GDM1 (cell line): ENCODE results near the gene FAM237B.

Experiments used
- DNase-seq: peaks from one replicate; lab custom pipeline; 2025; lab: John Stamatoyannopoulos, UW

FAM237B gene

DNA sequence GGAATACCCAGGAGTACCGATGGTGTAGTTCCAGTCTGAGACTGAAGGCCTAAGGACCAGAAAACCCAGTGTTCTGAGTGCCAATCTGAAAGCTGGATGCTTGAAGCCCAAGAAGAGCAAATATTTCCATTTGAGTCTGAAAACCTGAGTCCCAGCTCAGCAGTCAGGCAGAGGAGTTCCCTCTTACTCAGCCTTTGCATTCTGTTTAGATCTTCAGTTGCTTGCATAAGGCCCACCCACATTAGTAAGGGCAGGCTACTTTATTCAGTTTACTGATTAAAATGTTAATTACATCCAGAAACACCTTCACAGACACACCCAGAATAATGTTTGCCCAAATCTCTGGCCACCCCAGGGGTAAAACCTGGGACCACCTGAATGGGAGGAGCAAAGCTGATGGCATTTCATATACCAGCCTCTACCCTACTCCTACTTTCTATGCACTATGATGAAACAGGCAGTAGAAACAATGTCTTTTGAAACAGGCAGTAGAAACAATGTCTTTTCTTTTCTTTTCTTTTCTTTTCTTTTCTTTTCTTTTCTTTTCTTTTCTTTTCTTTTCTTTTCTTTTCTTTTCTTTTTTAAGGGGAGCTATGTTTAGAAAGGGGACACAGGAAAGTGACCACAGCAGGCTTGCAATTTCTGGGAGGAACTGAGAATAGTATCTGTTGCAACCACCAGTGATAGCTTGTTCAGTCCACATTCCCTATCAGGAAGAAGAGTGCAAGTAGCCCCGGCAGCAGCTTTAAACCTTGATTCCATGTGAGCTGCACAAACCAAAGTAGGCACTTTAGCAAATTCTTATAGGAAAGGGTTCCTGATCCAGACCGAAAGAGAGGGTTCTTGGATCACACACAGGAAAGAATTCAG lies 30.6 kb downstream of the FAM237B start:
- no peak for DNase-seq

DNA sequence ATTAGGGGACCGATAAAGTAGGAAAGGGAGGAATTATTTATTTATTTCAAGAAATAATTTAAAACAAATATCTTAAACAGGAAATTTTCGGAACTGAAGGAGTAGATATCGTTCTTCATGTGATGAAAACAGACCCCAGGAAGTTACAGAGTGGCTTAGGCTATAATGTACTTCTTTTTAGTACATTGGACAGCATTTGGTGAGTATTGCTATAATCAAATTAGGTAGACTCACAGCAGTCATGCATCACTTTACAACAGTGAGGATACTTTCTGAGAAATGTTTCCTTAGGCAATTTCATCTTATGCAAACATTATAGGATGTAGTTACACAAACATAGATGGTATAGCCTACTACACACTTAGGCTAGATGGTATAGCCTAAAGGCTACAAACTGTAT lies 33.0 kb downstream of the FAM237B start:
- no peak for DNase-seq

GRCh38 chr7:90276033-90276728 lies 44.9 kb downstream of the FAM237B start:
- no peak for DNase-seq

- DNase-seq: no peak
Measured at GRCh38 chr7:90274161-90274560, 46.9 kb downstream of the FAM237B start.

DNA sequence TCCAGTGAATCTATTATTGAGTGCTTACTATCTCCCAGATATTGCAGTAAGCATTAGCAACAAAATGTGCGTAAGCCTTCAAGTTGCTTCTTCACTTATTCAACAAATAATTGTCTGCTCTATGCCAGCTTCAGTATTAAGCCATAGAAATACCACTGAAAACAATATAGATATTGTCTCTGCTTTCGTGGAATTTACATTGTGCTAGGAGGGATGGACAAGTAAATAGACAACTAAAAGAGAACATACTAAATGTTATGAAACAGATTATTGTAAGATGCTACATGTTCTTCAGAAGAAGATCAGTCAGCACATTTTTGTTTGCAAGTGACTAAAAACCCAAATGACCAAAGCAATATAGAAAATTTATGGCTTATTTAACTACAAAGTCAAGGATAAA lies 48.9 kb downstream of the FAM237B start:
- DNase-seq: no peak

- DNase-seq: no peak
Measured at GRCh38 chr7:90271753-90272152, 49.4 kb downstream of the FAM237B start.

GRCh38 chr7:90270431-90271178 lies 50.5 kb downstream of the FAM237B start:
- DNase-seq: no peak

GRCh38 chr7:90269163-90269562 lies 51.9 kb downstream of the FAM237B start:
- no peak for DNase-seq

DNA sequence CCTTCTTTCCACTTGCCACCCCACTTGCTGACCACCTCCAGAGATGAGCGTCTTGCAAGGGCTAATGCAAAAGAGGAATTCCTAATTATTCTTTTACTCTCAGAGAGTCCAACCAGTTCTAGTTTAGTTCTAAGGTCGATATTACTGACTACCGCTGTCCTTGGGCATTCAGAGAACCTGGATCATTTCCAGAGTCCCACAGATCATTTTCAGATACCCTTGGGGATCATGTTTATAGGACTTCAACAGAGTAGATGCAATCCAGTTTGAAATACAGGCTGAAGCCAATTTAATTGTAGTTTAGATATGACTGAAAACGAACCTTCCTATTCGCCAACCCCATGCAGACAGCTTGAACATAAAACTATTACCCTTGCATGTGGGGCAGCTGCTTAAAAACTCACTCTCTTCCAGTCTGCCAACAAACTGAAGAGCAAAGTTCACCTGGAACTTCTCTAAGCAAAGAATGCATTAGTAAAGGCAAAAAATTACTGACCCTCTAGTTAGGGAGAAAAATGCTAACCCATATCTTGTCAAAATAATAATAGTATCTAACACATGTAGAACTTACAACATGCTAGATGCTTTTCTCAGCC lies 53.7 kb downstream of the FAM237B start:
- no peak for DNase-seq

DNA sequence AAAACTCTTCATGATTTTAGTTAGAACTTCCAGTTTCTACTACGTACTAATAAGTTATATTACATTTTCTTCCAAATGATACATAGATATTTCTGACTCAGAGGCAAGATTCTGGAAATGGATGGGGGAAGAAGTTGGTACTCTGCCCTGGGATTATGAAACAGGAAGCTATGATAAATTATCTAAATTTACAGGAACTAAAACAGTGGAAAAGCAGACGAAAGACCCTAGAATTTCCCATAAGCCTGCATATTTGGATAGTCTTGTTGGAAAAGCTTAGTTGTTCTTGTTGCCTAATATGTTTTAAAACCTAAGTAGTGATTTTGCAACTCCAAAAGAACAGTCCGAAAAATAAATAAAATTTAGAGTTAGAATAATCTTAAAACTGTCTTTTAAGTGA lies 54.3 kb downstream of the FAM237B start:
- DNase-seq: no peak
